Measurements from ENCODE around the gene FPR3.
"Not testable (repeated sequence)": the region's sequence is repeated elsewhere in the genome, so short reads cannot be mapped to it uniquely, and the experiment has no call there.

FPR3 gene

GRCh38 chr19:51784922-51785690 is 9.9 kb upstream of the FPR3 start:
- no peak for DNase-seq

GRCh38 chr19:51786646-51787494 is 8.1 kb upstream of the FPR3 start:
- no peak for DNase-seq

- DNase-seq = no peak
These were observed 6.9 kb upstream of the FPR3 start for GRCh38 chr19:51788029-51788428.

DNA sequence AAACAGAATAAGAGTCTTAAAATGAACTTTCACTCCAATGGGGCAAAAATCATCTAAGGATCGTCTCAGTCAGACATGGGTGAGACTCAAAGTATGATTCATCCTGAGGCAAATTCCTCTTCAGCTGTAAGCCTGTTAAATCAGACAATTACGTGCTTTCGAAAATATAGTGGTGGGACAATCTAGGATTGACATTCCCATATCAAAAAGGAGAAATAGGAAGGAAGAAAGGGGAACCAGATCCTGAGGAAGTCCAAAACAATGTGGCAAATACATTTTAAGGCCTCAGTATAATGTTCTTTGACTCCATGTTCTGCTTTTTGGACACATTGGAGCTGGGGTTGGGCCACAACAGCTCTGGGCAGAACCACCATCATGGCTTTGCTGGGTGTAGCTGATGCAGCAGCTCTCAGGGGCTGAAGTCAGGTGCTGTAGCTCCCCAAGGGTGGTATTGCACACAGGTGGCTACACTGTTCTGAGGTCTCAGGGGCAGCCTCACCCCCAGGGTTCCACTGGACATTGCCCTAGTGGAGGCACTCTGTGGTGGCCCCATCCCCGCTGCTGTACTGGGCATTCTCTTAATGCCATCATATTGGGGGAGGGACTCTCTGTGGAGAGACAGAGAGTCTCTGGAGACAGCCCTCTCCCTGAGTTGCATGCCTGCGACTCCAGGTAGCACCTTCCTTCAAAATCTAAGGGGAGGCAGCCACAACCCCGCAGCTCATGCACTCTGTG is 5.7 kb upstream of the FPR3 start:
- no peak for DNase-seq

DNA sequence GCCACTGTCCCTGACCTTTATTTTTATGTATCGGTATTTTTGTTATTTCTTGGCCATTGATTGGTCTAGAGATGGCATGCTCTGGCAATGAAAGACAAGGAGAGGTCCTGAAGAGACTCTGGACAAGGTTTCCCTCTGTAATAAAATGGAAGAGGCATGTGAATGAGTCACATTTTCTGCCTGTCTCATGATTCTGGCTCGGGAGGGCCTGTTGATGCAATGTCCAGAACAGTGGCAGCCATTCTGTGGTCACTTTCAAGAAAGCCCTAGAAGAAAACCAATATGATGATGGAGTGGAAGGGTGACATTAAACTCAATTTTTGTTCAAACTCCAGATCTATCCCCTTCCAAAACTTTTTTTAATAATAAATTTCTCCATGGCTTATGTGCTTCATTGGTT is 2.0 kb upstream of the FPR3 start:
- no peak for DNase-seq

DNA sequence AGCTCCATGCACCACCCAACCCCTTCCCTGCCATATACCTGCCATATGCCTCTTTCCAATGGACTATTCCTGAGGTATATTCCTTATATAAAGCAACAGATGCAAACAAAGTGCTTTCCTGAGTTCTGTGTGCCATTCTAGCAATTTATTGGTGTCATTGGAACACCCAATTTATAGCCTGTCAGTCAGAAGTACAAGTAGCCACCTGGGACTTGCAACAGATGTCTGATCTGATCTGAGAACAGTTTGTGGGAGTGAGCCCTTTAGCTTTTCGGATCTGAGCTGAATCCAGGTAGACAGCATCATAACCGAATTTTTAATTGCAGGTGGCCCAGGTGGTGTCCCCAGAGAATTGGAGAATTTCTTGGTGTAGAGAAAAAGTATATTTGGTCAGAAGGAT is 963 bp upstream of the FPR3 start:
- no peak for DNase-seq

GRCh38 chr19:51796195-51796679 is 1.3 kb downstream of the FPR3 start:
- no peak for DNase-seq

GRCh38 chr19:51797480-51797879 is 2.5 kb downstream of the FPR3 start:
- DNase-seq = no peak

DNA sequence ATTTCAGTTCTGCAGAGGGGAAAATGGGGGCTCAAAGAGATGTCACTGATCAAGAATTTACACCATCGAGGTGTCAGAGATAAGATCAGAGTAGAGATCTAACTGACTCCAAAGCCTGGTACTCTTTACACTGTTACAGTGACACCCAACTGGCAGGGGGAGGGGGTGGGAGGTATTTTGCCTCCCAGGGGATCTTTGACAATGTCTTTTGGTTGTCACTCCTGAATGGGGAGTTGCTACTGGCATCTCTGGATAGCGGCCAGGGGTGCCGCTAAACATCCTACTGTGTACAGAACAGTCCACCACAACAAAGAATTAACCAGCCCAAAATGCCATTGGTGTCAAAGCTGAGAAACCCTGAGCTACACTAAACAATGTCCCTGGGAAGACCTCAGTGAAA is 3.1 kb downstream of the FPR3 start:
- no peak for DNase-seq

DNA sequence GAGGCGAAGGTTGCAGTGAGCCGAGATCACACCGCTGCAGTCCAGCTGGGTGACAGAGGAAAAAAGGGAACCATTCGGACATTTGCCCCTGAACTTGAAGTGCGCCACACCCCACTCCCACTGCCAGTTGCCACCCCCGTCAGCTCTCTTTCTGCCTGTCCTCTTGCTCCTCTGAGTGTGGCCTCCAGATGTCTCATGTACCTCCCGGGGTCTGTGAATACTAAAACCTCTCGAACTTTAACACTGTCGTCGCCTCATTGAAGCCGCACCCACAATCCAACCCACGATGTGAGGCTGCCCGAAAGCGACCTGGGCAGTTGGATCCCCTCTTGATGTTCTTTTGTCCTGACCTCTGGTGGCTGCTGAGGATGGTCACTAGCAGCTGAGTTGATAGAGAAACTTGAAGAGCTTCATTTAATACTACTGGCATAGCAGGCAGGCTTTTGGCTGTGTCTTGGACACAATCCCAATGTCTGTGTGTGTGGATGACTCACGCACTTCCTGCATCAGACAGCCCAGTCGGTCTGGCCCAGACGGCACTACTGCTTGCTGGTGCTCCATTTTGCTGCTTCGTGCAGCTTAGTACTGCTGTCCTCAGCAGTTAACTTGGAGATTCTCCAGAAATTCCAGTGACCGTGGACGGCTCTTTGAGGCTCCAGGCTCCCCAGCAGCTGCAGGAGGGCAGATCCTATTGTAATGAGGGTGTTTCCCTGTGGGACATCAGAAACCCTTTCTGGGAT is 4.2 kb downstream of the FPR3 start:
- DNase-seq = peak; percentile 70

DNA sequence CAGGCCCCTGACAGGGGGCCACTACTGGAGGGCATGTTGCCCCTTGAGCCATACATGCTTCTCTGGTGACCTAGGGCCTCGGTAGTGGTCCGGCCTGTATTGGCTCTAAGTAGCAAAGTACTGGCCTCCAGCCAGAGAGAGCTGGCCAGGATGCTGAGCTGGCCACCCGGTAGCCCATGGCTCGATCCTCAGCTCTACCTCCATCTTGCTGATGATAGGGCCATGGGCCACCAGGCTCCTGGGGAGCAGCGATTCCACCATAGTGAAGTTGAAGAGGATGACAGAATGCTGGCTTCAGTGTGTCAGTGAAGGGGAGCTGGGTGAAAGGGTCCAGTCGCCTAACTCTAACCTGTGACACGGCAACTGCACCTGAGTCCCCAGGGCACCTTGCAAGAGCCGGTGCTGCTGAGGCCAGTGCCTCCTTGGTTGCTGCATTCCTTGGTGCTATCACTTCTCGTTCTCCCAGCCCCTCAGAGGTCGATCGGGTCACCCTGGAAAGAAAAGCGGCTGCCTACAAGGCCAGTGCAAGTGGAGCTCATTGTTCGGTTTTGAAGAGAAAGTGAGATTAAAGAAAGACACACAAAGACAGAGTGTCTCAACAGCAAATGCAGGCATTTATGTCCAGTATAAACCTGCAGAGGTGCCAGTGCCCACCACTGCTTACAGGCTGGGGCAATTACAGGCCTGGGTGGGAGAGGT is 5.0 kb downstream of the FPR3 start:
- no peak for DNase-seq

DNA sequence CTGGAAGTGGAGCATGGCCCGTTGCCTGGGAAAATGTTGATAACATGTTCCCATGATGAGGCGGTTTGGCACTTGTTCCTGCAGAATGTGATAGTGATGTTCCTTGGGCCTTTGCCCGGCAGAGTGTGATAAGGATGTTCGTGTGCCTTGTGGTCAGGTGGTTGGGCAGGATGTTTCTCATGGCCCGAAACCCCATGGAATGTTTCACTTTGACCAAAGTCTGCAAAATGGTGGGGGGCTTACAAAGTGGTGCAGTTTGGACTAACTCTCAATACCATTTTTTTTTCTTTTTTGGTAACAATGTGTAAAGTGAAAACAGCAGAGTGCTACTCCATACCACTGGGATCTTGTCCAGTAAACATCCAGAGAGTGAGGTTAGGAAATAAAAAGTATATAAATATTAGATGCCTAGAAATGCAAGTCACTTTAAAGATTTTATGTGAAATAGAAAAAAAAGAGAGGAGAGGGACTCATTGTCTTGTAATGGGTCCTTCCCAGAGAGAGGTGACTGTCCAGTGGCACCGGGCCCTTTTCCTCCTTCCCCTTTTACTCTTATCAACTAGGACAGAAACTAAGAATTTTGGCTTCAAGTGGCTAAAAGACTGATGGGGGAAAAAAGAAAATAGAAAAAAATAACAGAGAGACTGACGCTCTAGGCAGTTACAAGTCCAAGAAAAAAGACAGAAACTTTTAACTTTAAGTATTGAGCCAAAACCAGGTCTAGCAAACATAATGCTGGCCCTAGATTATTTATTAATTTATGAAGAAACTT is 5.7 kb downstream of the FPR3 start:
- no peak for DNase-seq

DNA sequence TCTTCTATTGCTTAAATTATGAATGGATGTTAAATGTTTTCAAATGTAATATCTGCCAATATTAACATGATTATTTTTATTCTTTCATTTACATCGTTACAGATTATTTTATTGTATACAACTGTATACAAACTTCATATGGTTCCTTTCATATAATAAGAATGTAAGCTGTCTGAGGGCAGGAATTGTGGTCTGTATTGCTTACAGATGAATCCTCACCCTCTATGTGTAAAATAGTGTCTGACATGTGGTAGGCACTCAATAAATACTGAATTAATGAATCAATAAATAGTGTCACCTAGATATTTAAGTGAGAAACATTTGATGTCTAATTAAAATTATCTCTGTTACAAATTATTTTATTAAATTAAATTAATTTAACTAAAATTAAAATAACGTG is 7.8 kb downstream of the FPR3 start:
- no peak for DNase-seq

- DNase-seq = no peak
These were observed 8.6 kb downstream of the FPR3 start for GRCh38 chr19:51803519-51803918.

DNA sequence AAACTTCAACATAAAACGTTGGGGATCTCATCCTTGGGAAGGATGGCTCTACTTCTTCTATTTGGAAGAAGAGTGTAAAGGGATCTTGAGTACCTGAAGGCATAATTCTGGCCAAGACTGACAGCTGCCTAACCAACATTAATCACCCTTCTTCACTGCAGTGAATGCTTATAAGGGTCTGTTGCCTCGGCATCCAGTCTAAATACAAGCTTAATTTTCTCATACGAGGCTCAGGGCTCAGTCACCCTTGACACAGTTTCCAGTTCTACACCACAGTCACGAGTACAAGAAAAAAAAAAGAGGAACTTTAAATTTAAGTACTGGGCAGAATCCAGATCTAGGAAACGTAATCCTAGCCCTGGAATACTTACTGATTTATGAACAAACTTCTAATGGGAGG is 9.0 kb downstream of the FPR3 start:
- DNase-seq = no peak

GRCh38 chr19:51804789-51805188 is 9.8 kb downstream of the FPR3 start:
- not testable (repeated sequence) for DNase-seq

DNA sequence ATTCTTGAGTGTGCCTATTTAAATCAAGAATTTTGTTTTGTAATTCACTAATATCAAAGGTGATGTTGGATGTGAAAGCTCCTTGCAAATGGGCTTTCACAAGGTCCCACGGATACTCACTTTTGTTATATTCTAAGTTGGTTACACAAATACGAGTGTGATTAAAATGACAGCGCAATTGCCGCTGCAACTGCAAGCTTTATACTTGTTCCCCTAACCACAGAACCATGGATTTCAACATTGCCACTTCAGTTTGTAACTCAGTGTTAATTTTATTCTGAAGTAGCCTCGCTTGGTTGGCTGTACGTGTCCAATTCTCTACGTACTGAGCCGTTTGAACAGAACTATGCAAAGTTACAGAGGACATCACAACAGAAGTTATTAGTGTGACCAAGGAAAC is 10.4 kb downstream of the FPR3 start:
- DNase-seq = not testable (repeated sequence)

DNA sequence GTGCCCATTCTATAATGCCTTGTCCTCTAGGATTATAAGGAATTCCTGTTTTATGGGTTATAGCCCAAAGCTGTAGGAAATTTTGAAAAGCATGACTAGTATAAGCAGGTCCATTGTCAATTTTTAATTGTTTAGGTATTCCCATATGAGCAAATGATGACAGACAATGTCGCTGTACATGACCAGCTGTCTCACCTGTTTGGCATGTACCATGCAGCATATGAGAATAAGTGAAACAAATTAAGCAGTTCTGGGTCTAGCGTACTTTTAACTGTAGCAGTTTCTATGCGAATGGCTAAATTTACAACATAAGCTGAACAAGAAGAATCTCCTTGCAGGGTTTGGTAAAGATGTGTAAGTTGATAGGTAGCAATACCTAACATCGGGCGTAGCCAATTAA is 11.6 kb downstream of the FPR3 start:
- not testable (repeated sequence) for DNase-seq

- no peak for DNase-seq
These were observed 12.2 kb downstream of the FPR3 start for GRCh38 chr19:51807111-51807701.

GRCh38 chr19:51807925-51808324 is 13.0 kb downstream of the FPR3 start:
- DNase-seq = no peak
